ENCODE results near the gene SLC12A2.

The SLC12A2 gene

DNA sequence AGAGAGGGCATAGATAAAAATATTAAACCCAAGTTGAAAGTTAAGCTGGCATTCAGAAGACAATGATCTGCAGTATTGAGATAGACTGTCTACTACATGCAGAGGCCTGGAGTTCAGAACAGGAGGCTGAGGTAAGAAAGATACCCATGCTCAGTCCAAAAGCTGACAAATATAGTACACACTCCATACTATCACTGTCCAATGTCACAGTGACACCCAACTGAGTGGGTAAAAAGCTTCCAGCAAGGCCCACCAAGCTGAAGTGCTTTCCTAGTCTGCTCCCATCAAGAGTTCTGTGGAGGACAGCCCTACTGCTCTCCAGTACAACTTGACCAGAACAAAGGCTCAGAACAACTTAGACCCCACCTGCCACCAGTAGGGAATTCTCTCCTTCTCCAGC lies 124.9 kb downstream of the SLC12A2 start:
- DNase-seq (ENCODE audit: insufficient read length) = no peak
- TF ChIP-seq POLR2AphosphoS5 (IDR thresholded peaks at IDR 0.05; ENCODE audit: low read depth, low read length) (no peak), POLR2A (IDR thresholded peaks at IDR 0.05; ENCODE audit: low read depth, low read length) (no peak), TAF1 (IDR thresholded peaks at IDR 0.05; ENCODE audit: borderline replicate concordance, low read depth, low read length) (no peak)
- FAIRE-seq = no peak

DNA sequence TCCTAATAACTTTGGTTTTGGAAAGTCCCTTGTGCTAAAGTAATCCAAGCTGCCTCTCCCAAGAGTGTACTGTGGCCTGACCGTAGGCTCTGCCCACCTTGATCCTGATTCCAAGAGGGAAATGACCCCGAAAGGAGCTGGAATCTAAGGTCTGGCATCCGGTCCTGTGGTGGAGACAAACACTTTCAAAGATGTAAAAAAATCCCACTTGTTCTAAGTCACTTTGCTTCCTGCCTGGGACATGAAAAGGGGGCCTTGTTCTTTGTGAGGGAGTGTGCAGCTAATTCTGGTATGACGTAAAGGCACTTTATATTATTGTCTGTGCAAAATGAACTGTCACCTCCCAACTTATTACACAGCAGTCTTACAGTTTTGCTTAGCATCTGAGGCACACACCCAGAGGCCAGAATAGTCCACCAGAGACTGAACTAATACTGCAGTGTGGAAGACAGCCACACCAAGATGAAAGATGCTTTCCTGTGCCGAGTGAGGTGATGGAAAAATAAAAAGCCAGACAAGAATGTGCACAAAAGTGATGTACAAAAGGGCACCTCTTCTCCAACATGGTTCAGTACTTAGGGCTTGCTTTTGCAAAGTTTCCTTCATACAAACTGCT lies 128.7 kb downstream of the SLC12A2 start:
- TF ChIP-seq POLR2AphosphoS5 (IDR thresholded peaks at IDR 0.05; ENCODE audit: low read depth, low read length) (no peak), POLR2A (IDR thresholded peaks at IDR 0.05; ENCODE audit: low read depth, low read length) (no peak)
- no peak for DNase-seq (ENCODE audit: insufficient read length)
- FAIRE-seq = no peak

DNA sequence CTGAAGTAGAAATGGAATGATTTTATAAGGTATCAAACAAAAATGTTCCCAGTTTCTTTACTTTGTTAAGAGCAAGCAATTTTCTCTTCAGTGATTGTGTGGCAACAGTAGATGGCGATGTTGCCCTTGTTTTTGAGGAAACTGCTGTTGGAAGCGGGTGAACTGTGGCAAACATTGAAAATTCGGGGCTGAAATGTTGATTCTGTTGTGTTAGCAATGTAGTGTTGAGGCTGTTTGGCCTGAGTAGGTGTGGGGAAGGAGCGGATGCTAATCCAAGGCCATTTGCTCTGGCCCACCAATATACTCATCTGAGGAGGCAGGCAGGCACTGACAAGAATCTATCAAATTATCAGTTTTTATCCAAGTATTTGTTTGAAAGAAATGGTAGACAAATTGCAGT lies 129.8 kb downstream of the SLC12A2 start:
- peak; percentile 86 for FAIRE-seq
- TF ChIP-seq POLR2A (IDR thresholded peaks at IDR 0.05; ENCODE audit: low read depth, low read length) (no peak), POLR2AphosphoS5 (IDR thresholded peaks at IDR 0.05; ENCODE audit: low read depth, low read length) (no peak), TAF1 (IDR thresholded peaks at IDR 0.05; ENCODE audit: borderline replicate concordance, low read depth, low read length) (no peak)
- no peak for DNase-seq (ENCODE audit: insufficient read length)

DNA sequence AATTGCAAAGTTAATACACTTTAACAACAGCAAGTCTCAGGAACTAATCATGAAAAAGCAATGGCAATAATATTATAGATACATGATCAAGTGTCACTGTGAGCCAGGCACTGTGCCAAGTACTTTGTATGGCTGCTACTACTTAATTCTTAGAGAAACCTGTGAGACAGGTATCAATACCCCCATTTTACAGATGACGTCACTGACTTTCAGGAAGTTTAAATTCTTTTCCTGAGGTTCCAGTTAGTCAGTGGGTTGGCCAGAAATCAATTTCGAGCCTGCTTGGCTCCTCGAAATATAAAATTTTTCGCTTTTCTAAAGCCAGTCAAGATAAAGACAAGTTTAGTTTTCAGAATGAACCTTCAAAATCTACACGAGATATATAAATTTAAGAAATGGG lies 130.3 kb downstream of the SLC12A2 start:
- TF ChIP-seq POLR2A (IDR thresholded peaks at IDR 0.05; ENCODE audit: low read depth, low read length) = no peak
- TF ChIP-seq TAF1 (IDR thresholded peaks at IDR 0.05; ENCODE audit: borderline replicate concordance, low read depth, low read length) = no peak
- TF ChIP-seq POLR2AphosphoS5 (IDR thresholded peaks at IDR 0.05; ENCODE audit: low read depth, low read length) = no peak
- DNase-seq (ENCODE audit: insufficient read length) = no peak
- no peak for FAIRE-seq

DNA sequence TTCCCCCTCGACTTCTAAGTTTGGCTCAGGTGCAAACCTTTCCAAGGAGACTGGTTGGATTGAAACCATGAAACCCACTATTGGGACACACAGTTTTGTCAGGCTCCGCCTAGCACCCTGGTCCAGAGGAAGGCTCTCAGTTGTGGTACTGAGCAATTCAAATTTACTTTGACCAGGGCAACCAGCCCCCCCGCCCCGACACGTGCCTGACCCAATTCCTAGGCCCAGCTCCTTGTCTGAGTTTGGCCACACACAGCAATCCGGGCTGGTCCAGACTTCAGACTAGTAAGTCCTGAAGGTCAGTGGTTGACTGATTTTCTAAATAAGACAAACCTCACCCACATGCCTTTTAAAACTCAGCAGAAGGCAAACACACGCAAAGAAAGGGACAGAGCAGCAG lies 132.7 kb downstream of the SLC12A2 start:
- no peak for DNase-seq (ENCODE audit: insufficient read length)
- no peak for TF ChIP-seq POLR2A (IDR thresholded peaks at IDR 0.05; ENCODE audit: low read depth, low read length)
- TF ChIP-seq TAF1 (IDR thresholded peaks at IDR 0.05; ENCODE audit: borderline replicate concordance, low read depth, low read length) = no peak
- no peak for TF ChIP-seq POLR2AphosphoS5 (IDR thresholded peaks at IDR 0.05; ENCODE audit: low read depth, low read length)
- no peak for FAIRE-seq

DNA sequence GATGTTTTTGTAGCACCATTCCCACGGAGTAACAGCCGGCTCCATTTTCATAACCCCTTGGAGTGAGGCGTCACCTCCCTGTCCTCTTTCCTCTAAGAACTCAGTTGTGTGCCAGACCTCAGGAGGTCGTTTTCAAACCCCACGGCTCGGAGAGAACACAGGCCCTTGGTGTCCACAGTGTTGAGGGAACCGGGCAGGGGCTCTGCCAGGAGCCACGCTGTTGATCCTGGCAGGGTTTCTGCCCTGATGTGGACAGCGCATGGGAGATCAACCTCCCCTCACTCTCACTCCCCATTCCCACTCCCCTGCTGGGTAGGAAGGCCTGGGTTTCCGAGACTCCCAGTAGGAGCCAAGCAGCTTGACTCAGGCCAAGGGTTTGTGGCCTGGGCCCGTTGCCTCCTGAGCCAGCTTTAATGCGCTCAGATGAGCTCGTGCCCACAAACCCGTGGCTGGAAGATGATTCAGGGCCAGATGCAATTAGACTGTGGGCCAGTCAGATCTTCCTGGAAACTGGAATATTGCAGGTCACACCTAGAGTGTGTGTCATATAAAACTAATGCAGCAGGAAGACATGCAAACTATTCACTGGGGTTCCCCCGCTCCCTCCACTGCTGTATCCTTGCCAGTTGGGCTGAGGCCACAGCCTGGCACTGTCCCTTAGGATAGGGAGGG lies 133.4 kb downstream of the SLC12A2 start:
- no peak for DNase-seq (ENCODE audit: insufficient read length)
- TF ChIP-seq POLR2A (IDR thresholded peaks at IDR 0.05; ENCODE audit: low read depth, low read length) (no peak), TAF1 (IDR thresholded peaks at IDR 0.05; ENCODE audit: borderline replicate concordance, low read depth, low read length) (no peak), POLR2AphosphoS5 (IDR thresholded peaks at IDR 0.05; ENCODE audit: low read depth, low read length) (no peak)
- FAIRE-seq = no peak

DNA sequence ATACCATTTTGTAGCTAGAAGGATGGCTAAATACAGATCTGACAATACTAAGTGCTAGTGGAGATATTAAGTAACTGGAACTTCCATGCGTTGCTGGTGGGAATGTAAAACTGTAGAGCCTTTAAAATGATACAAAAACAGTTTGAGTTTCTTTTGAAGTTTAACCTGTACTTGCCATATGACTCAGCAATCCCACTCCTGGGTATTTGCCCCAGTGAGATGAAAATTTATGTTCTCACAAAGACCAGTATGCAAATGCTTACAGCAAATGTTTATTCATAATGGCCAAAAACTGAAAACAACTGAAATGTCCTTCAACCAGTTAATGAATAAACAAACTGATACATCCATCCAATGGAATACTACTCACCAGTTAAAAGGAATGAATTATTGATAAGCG lies 137.3 kb downstream of the SLC12A2 start:
- no peak for FAIRE-seq
- TF ChIP-seq TAF1 (IDR thresholded peaks at IDR 0.05; ENCODE audit: borderline replicate concordance, low read depth, low read length) (no peak), POLR2AphosphoS5 (IDR thresholded peaks at IDR 0.05; ENCODE audit: low read depth, low read length) (no peak), POLR2A (IDR thresholded peaks at IDR 0.05; ENCODE audit: low read depth, low read length) (no peak)
- no peak for DNase-seq (ENCODE audit: insufficient read length)

DNA sequence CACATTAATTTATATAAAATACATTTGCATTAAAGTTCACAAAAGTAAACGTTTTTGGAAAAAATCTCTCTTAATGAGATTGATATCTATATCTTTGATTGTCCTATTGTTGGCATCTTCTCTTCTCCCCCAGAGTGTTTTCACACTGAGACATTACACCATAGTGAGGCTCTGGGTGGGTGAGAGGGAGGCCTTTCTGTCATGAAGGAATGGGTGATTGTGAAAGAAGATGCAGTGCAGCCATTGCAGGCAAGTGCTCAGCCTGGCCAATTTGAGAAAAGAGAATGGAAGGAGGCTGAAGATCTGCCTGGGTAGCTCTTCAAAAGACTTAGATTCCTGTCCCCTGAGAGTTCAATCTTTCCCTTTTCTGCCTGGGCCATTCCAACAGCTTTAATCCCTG lies 140.8 kb downstream of the SLC12A2 start:
- FAIRE-seq (no peak), DNase-seq (ENCODE audit: insufficient read length) (no peak)
- no peak for TF ChIP-seq TAF1 (IDR thresholded peaks at IDR 0.05; ENCODE audit: borderline replicate concordance, low read depth, low read length)
- no peak for TF ChIP-seq POLR2A (IDR thresholded peaks at IDR 0.05; ENCODE audit: low read depth, low read length)
- no peak for TF ChIP-seq POLR2AphosphoS5 (IDR thresholded peaks at IDR 0.05; ENCODE audit: low read depth, low read length)

DNA sequence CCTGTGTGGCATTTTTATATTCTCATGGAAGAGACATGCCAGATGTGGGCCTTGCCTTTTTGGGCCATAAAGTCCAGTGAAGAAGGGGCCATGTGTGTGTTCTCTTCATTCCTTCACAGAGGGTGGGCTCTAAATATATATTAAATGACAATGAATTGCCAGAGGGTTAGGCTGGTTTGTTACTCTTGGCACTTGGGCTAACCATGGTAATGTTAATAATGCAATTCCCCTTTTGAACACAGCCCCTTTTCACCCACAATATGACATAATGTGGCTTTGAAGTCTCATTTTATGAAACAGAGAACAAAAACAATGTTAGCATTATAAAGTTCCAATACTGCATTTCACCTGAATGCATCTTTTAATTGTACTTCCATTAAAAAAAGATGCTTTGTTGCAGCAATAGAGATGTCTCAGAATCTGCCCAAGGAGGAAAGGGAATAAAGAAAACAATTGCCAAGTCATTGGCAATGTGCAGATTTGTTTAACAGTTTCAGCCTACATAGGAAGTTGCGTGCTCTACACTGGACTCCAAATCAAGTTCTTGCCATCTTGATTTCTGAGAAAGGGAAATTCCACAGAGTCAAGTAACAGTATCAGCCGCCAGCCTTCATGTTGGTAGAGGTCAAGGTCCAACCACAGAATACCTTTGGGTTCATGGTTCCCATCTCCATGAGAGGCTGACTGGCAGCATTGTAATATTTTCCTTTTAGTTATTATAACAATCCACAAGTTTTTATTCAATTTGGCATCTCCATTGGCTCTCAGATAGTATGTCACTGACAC lies 141.9 kb downstream of the SLC12A2 start:
- FAIRE-seq (no peak), DNase-seq (ENCODE audit: insufficient read length) (no peak)
- TF ChIP-seq POLR2AphosphoS5 (IDR thresholded peaks at IDR 0.05; ENCODE audit: low read depth, low read length) = no peak
- TF ChIP-seq POLR2A (IDR thresholded peaks at IDR 0.05; ENCODE audit: low read depth, low read length) = no peak
- TF ChIP-seq TAF1 (IDR thresholded peaks at IDR 0.05; ENCODE audit: borderline replicate concordance, low read depth, low read length) = no peak

DNA sequence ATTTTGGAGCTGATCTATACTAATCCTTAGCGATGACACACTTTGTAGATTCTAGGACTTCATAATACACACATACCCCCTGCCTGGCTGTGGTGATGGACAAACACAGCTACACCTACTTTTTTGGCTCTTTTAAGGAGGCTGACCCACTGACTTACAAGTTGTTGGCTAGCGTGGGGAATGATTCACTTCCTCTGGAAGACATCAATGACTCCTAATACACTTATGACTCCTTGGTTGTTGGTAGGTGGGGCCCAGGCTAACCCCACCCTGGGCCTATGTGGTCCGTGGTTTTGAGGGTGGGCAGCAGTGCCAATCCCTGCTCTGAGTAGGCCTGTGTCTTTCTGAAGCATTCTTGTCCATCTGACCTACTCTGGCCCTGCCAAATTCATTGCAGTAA lies 144.4 kb downstream of the SLC12A2 start:
- FAIRE-seq (no peak), DNase-seq (ENCODE audit: insufficient read length) (no peak)
- TF ChIP-seq POLR2AphosphoS5 (IDR thresholded peaks at IDR 0.05; ENCODE audit: low read depth, low read length) (no peak), POLR2A (IDR thresholded peaks at IDR 0.05; ENCODE audit: low read depth, low read length) (no peak), TAF1 (IDR thresholded peaks at IDR 0.05; ENCODE audit: borderline replicate concordance, low read depth, low read length) (no peak)

DNA sequence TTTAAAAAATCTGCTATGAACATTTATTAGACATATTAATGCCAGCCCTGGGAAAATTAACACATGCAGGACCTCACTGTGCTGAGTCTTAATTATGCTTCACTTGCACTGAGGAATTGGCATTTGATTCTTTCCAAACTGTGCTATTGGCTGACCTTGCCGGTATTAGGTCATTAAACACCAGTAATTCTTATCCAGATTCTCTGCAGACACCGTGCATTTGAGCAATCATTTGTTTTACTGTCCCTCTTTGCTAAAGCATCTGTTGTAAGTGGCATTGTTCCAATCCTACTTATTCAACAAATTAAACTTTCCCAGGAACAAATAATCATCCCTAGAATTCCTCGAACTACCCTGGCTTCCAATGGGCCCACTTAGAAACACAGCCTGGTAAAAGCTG lies 145.0 kb downstream of the SLC12A2 start:
- FAIRE-seq (no peak), DNase-seq (ENCODE audit: insufficient read length) (no peak)
- no peak for TF ChIP-seq POLR2AphosphoS5 (IDR thresholded peaks at IDR 0.05; ENCODE audit: low read depth, low read length)
- TF ChIP-seq POLR2A (IDR thresholded peaks at IDR 0.05; ENCODE audit: low read depth, low read length) = no peak
- no peak for TF ChIP-seq TAF1 (IDR thresholded peaks at IDR 0.05; ENCODE audit: borderline replicate concordance, low read depth, low read length)
